Stimulated activated CD4-positive, alpha-beta T cell treated with anti-CD3 and anti-CD28 coated beads, Interleukin-12 subunit alpha, Interleukin-12 subunit beta, amount 100 ng/mL, for 48 hours (primary cell): ENCODE data around the gene B4GALT2.

Experiments
- DNase-seq, 3 donors: peaks; one replicate each; pipeline ENCODE4 v3.0.0-alpha.2; 2020; ENCODE audit warnings: low read depth in 2 of 3, low spot score in 1 of 3

B4GALT2 gene

GRCh38 chr1:43969746-43970466 lies 9.1 kb upstream of the B4GALT2 start, which contains the start of gene DPH2:
DPH2 (plus strand) TSS chr1:43970010; CDS start chr1:43970176, 166 bp downstream.
- peak; percentile 92 to 96 (median 95) for DNase-seq

GRCh38 chr1:43970502-43970901 lies 8.5 kb upstream of the B4GALT2 start:
- no peak for DNase-seq

DNA sequence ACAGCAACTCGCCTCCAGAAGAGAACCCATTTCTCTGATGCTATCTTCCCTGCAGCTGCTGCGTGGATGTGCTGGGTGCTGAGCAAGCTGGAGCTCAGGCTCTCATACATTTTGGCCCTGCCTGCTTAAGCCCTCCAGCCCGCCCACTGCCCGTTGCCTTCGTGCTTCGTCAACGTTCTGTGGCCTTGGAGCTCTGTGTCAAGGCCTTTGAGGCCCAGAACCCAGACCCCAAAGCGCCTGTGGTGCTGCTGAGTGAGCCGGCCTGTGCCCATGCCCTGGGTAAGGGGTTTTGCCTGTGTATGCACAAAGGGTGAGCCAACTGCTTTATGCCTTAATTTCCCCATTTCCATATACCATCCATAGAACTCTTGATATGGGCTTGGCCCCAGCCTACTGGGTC lies 8.1 kb upstream of the B4GALT2 start:
- no peak for DNase-seq

DNA sequence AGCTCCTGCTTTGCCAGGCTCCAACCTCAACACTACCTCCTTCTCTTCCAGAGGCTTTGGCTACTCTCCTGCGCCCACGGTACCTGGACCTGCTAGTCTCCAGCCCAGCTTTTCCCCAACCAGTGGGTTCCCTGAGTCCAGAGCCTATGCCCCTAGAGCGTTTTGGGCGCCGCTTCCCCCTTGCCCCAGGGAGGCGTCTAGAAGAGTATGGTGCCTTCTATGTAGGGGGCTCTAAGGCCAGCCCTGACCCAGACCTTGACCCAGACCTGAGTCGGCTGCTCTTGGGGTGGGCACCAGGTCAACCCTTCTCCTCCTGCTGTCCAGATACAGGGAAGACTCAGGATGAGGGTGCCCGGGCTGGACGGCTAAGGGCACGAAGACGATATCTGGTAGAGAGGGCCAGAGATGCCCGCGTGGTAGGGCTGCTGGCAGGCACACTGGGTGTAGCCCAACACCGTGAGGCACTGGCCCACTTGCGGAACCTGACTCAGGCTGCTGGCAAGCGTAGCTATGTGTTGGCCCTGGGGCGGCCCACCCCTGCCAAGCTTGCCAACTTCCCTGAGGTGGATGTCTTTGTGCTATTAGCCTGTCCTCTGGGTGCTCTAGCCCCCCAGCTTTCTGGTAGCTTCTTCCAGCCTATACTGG lies 7.6 kb upstream of the B4GALT2 start:
- no peak for DNase-seq

- no peak for DNase-seq
These were observed 5.0 kb upstream of the B4GALT2 start for GRCh38 chr1:43973981-43974442.

- DNase-seq: peak; percentile 89 to 97 (median 97)
These were observed 4.4 kb upstream of the B4GALT2 start, which contains the start of gene ATP6V0B for GRCh38 chr1:43974443-43975248. ATP6V0B (plus strand) TSS chr1:43974960; CDS start chr1:43975041, 81 bp downstream.

GRCh38 chr1:43975249-43975961 lies 3.6 kb upstream of the B4GALT2 start:
- DNase-seq: no peak

DNA sequence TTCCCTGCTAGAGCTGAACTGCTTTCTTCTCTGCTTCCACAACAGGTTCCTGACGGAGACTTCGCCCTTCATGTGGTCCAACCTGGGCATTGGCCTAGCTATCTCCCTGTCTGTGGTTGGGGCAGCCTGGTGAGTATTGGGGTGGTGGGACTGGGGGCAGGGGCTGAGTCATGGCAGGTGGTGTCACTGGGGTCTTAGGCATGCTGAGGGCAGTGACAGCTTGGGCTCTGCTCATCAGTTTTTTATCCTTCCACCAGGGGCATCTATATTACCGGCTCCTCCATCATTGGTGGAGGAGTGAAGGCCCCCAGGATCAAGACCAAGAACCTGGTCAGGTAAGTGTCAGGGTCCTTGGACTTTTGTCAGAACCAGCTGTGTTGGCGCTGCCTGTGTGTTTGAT lies 3.0 kb upstream of the B4GALT2 start:
- DNase-seq: no peak

- DNase-seq: no peak
These were observed 2.1 kb upstream of the B4GALT2 start for GRCh38 chr1:43976890-43977289.

DNA sequence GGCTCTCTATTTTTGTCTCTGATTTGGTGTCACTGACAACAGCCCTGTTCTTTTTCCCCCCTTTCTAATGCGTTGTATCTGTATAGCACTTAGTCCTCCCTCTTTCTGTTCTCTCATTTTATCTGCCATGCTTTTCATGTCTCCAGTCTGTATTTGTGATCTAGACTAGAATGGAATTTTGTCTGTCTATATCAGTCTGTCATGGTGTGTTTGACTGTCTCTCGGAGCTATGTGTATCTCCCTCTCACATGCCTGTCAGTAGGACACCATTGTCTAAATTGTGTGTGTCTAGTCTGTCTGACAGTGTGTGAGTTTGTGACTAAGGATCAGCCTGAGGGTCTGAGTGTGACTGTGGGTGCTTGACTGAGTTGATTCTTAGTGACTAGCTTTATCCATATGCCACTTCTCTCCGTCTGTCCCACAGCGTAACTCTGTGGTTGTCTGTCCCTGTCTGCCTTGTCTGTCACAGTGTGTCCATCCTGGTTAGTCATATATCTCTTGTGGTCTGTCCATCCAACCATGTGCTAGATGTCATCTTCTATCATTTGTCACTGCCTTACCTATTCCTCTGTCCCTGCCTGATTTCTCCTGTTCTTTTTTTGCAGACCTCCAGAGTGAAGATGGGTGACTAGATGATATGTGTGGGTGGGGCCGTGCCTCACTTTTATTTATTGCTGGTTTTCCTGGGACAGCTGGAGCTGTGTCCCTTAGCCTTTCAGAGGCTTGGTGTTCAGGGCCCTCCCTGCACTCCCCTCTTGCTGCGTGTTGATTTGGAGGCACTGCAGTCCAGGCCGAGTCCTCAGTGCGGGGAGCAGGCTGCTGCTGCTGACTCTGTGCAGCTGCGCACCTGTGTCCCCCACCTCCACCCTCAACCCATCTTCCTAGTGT lies 1.4 kb upstream of the B4GALT2 start:
- no peak for DNase-seq

DNA sequence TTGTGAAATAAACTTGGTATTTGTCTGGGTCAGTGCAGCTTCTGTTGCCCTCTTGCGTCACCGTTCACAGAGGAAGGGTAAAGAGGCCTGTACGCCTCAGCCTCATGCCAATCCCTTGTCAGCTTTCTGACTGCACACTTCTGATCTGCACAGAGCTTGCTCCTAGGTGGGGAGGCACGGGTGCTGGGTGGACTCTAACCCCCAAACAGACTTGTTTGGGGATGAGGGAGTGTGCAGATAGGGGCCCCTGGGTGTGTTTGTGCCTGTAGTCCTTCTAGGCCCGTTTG lies 803 bp upstream of the B4GALT2 start:
- DNase-seq: no peak

- no peak for DNase-seq
These were observed 184 bp downstream of the B4GALT2 start for GRCh38 chr1:43979261-43979527.

- DNase-seq: peak in 1 of 3 donors; percentile 43
These were observed 681 bp downstream of the B4GALT2 start for GRCh38 chr1:43979528-43980254.

GRCh38 chr1:43980255-43981134 lies 1.5 kb downstream of the B4GALT2 start:
- DNase-seq: no peak

GRCh38 chr1:43981135-43981491 lies 2.1 kb downstream of the B4GALT2 start:
- no peak for DNase-seq

GRCh38 chr1:43981636-43982035 lies 2.6 kb downstream of the B4GALT2 start:
- DNase-seq: no peak

DNA sequence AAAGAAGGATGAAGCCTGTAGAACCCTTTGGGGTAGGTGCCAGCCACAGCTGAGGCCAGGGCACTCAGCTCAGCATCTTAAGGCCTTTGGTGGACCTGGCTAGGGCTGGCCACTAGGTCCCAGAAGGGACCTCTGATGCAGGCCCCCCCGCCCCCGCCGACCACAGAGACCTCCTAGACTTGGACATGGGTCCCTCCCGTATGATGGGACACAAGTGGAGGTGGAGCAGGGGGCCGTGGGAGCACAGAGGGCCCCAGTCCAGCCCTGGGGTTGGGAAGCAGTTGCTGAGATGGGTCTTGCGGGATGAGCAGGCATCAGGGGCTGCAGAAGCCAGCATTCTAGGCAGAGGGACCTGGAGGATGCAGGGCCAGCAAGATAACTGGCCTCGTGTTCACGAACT lies 3.2 kb downstream of the B4GALT2 start:
- DNase-seq: no peak

DNA sequence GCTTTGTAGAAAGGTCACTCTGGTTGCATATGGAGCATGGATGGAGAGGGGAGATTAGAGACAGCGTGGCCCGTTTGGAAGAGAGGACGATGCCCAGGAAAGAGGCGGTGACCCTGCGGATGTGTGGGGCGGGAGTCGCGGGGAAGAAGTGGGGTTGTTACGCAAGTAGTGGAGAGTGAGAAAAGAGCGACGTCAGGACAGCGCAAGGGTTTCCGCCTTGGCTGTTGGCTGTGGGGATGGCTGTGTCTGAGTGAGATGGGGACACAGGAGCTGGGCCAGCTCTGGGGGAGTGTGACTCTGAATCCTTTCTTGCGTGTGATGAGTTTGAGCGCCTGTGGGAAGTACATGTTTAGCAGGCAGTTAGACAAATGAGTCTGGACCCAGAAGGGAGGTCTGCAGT lies 3.8 kb downstream of the B4GALT2 start:
- DNase-seq: no peak
